Activated CD8-positive, alpha-beta T cell treated with anti-CD3 and anti-CD28 coated beads for 36 hours (primary cell): ENCODE results near the gene STXBP4. TPM values are rescaled to one million over a fixed set of nuclear protein-coding genes. Genes with fewer than 3 reads are reported as not detected.

ENCODE experiments used
- ATAC-seq: fragments of 200-7000 bp; cut with Tn5 transposase; one replicate; pipeline ENCODE4 v1.10.0; 2021; ENCODE audit warnings: mild to moderate bottlenecking, moderate library complexity
- CTCF ChIA-PET: fragments of 350-600 bp; sonication (Branson Sonifier 250); formaldehyde crosslinking; loops from one replicate; lab custom pipeline; 2021; ENCODE audit warnings: antibody characterized with exemption; lab: Charles Lee
- POLR2A ChIA-PET: fragments of 350-600 bp; sonication (Branson Sonifier 250); formaldehyde crosslinking; loops from one replicate; lab custom pipeline; 2021; ENCODE audit warnings: antibody characterized with exemption; lab: Charles Lee
- DNase-seq: peaks from one replicate; pipeline ENCODE4 v3.0.0-alpha.2; 2020
- H3K27ac Mint-ChIP-seq: one replicate; pipeline ENCODE4 v1.8.0; 2021; ENCODE audit warnings: mild to moderate bottlenecking, mixed read lengths
- H3K27me3 Mint-ChIP-seq: one replicate; pipeline ENCODE4 v1.8.0; 2021; ENCODE audit warnings: mixed read lengths
- H3K36me3 Mint-ChIP-seq: one replicate; pipeline ENCODE4 v1.8.0; 2021; ENCODE audit warnings: low read depth, mixed read lengths
- H3K4me1 Mint-ChIP-seq: one replicate; pipeline ENCODE4 v1.8.0; 2021; ENCODE audit warnings: low read depth, mixed read lengths
- H3K4me3 Mint-ChIP-seq: one replicate; pipeline ENCODE4 v1.8.0; 2021; ENCODE audit warnings: mild to moderate bottlenecking, moderate library complexity, mixed read lengths
- H3K9me3 Mint-ChIP-seq: one replicate; pipeline ENCODE4 v1.8.0; 2021; ENCODE audit warnings: mixed read lengths
- intact Hi-C: fragments of 100-400 bp; cut with micrococcal nuclease; formaldehyde crosslinking; loops from one replicate; pipeline ENCODE4 v1.10.0; 2022
- total RNA-seq, 2 experiments: library from RNA; stranded (reverse); gene quantifications; one replicate each; pipeline ENCODE4 v1.2.3, GENCODE V29; 2021
- TF ChIP-seq, protein P1 (sequence below): fragments of 200-600 bp; IDR thresholded peaks from one replicate; pipeline ENCODE4 v1.8.0; 2022; ENCODE audit warnings: antibody characterized with exemption, mild to moderate bottlenecking

The STXBP4 gene
- total RNA-seq, 2 experiments from 2014 or later = 4.8 to 6.4 TPM

DNA sequence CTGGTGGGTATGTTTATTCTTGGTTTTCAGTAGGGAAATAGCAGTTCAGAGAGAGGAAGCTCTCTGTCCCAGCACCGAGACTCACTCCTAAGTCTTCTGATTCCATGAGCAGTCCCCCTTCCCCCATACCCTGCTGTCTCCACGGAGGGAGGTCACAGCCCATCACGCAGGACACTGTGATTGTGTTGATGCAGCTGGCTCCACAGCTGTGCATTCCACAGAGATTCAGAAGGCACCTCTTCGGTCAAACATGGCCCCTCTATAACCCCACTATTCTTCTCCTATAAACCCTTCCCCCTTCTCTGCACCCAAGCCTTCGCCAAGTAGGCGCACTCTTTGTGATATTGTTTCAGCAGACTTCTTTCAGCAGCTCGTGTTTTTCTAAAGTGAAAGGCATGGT, 191.9 kb downstream of the STXBP4 start:
- no peak for ATAC-seq
- CTCF ChIA-PET = no interaction called here
- DNase-seq = no peak
- intact Hi-C loops = no loop called here
- H3K4me1 Mint-ChIP-seq = no peaks in the 10 kb centered on the region
- H3K36me3 Mint-ChIP-seq = peaks cover 4% of the 10 kb centered on the region
- no peak overlapping the region for H3K4me3 Mint-ChIP-seq
- POLR2A ChIA-PET = no interaction called here
- no peak overlapping the region for H3K27ac Mint-ChIP-seq
- TF ChIP-seq, protein P1, sequence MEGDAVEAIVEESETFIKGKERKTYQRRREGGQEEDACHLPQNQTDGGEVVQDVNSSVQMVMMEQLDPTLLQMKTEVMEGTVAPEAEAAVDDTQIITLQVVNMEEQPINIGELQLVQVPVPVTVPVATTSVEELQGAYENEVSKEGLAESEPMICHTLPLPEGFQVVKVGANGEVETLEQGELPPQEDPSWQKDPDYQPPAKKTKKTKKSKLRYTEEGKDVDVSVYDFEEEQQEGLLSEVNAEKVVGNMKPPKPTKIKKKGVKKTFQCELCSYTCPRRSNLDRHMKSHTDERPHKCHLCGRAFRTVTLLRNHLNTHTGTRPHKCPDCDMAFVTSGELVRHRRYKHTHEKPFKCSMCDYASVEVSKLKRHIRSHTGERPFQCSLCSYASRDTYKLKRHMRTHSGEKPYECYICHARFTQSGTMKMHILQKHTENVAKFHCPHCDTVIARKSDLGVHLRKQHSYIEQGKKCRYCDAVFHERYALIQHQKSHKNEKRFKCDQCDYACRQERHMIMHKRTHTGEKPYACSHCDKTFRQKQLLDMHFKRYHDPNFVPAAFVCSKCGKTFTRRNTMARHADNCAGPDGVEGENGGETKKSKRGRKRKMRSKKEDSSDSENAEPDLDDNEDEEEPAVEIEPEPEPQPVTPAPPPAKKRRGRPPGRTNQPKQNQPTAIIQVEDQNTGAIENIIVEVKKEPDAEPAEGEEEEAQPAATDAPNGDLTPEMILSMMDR = no peak
- H3K27me3 Mint-ChIP-seq = no peaks in the 10 kb centered on the region
- H3K9me3 Mint-ChIP-seq = no peaks in the 10 kb centered on the region

DNA sequence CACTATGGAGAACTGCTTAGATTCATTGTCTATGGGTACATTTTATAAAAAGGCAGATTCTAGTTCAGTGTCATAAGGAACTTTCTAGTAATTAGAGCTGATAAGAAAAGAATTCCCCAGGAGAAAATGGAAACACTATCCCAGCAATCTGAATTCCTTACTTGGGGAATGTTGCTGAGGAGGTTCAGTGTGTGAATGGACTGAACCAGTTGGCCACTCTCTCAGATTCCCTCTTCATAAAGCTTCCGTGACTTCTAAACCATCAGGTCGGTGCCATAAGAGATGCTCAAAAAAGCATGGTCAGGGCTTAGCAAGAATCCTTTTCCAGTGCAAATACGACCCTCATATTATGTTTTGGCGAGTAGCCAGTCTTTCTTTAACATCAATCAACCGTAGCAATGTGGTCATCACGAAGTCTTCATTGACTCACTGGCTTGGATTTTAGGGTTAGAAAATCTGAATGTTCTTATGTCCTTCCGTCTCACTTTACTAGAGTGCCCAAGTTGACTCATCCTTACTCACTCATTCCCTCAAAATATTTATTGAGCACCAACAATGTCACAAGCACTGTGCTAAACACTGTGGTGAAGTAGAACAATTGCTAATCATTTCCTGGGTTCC, 193.5 kb downstream of the STXBP4 start:
- Mint-ChIP-seq H3K9me3 (no peaks in the 10 kb centered on the region), H3K27ac (no peak overlapping the region), H3K4me1 (no peaks in the 10 kb centered on the region), H3K4me3 (no peak overlapping the region), H3K36me3 (peaks cover 4% of the 10 kb centered on the region), H3K27me3 (no peaks in the 10 kb centered on the region)
- intact Hi-C loops = no loop called here
- TF ChIP-seq, protein P1 = no peak
- CTCF ChIA-PET = no interaction called here
- DNase-seq (no peak), ATAC-seq (no peak)
- POLR2A ChIA-PET = no interaction called here

DNA sequence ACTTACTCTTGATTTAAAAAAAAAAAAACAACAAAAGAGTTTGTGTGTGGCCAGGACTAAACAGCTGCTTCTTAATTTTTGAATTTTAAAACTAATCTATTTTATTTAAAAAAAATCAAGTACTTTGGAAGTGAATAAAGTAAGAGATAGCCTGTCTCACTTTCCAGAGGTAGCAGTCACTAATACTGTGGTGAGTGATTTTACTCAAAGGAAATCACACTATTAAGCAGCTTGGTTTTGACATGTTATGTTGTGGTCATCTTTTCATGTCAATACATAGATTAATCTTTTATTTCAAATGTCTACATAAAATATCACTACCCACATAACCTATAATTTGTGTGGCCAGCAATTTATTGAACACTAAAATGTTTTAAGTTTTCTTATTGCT, 194.0 kb downstream of the STXBP4 start:
- no peaks in the 10 kb centered on the region for H3K9me3 Mint-ChIP-seq
- ChIA-PET POLR2A (no interaction called here), CTCF (no interaction called here)
- H3K27me3 Mint-ChIP-seq = no peaks in the 10 kb centered on the region
- ATAC-seq (no peak), DNase-seq (no peak)
- H3K4me3 Mint-ChIP-seq = no peak overlapping the region
- TF ChIP-seq, protein P1 = no peak
- H3K4me1 Mint-ChIP-seq = no peaks in the 10 kb centered on the region
- intact Hi-C loops = no loop called here
- peaks cover 4% of the 10 kb centered on the region for H3K36me3 Mint-ChIP-seq
- H3K27ac Mint-ChIP-seq = no peak overlapping the region

DNA sequence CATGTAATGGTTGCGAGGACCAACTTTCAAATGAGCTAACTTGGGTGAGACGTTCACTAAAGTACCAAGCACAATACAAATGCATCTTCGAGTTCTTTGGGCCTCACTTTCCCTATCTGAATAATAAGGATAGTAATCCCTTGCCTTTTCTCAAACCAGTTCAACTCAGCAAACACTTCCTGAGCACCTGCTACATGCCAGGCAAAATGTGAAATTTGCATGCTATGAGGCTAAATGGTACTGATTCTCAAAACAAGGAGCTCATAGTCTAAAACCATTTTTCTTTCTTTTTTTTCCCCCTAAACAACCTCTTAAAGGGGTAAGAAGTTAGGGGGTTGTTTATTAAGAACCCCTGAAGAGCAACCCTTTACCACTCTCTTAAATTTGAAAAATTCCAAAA, 194.8 kb downstream of the STXBP4 start:
- TF ChIP-seq, protein P1 = no peak
- Mint-ChIP-seq H3K36me3 (peaks cover 4% of the 10 kb centered on the region), H3K27ac (no peak overlapping the region), H3K4me3 (no peak overlapping the region), H3K9me3 (no peaks in the 10 kb centered on the region), H3K27me3 (no peaks in the 10 kb centered on the region), H3K4me1 (no peaks in the 10 kb centered on the region)
- ChIA-PET POLR2A (no interaction called here), CTCF (no interaction called here)
- DNase-seq (no peak), ATAC-seq (no peak)
- intact Hi-C loops = no loop called here

DNA sequence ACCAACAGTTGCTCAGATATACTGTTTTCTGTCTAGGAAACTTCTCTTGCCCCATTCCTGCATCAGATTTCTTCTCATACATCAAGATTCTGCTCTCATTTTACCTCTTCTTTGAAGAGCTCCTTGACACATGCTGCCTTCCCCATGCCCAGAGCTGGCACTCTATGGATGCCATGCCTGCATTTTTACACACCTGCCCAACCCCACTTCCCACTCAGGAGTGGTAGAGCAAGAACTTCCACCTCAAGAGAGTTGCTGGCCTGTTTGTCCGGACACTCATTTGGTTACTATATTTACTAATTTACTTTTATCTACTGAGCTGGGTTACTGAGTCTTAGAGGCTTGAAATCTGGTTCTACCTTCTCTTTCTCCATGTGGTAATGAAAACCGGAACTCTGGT, 197.9 kb downstream of the STXBP4 start:
- H3K36me3 Mint-ChIP-seq = peaks cover 1% of the 10 kb centered on the region
- DNase-seq (no peak), ATAC-seq (no peak)
- intact Hi-C loops = no loop called here
- no peaks in the 10 kb centered on the region for H3K4me1 Mint-ChIP-seq
- CTCF ChIA-PET = no interaction called here
- no peaks in the 10 kb centered on the region for H3K27me3 Mint-ChIP-seq
- H3K4me3 Mint-ChIP-seq = no peak overlapping the region
- POLR2A ChIA-PET = no interaction called here
- H3K27ac Mint-ChIP-seq = no peak overlapping the region
- H3K9me3 Mint-ChIP-seq = no peaks in the 10 kb centered on the region
- TF ChIP-seq, protein P1 = no peak
